OCI-LY1 (cell line): Measurements from ENCODE around the gene COL6A2.

Experiments used
- H2AFZ ChIP-seq: fragments of 200-600 bp; sonication (generic), shearing (Covaris generic); 2 replicates; pipeline ENCODE4 v1.6.0; 2014; ENCODE audit warnings: antibody characterized with exemption, mild to moderate bottlenecking, low read length
- H3F3A ChIP-seq: fragments of 200-600 bp; sonication (generic), shearing (Covaris generic); 2 replicates; pipeline ENCODE4 v1.6.0; 2014; ENCODE audit warnings: mild to moderate bottlenecking, antibody characterized with exemption, low read length, moderate library complexity; ENCODE audit not compliant: insufficient read depth
- H3K27ac ChIP-seq: fragments of 200-600 bp; sonication (generic); 2 replicates; pipeline ENCODE4 v1.5.1; 2014; ENCODE audit warnings: low read length, mixed run types, mild to moderate bottlenecking, low read depth; ENCODE audit not compliant: poor library complexity, severe bottlenecking
- H3K27me3 ChIP-seq: fragments of 200-600 bp; sonication (generic); 2 replicates; pipeline ENCODE4 v1.6.0; 2014; ENCODE audit warnings: antibody characterized with exemption, mild to moderate bottlenecking, low read length, moderate library complexity; ENCODE audit not compliant: insufficient read depth
- H3K36me3 ChIP-seq: fragments of 200-600 bp; sonication (generic); 2 replicates; pipeline ENCODE4 v1.6.1; 2014; ENCODE audit warnings: mild to moderate bottlenecking, antibody characterized with exemption, low read length, moderate library complexity, mixed read lengths; ENCODE audit not compliant: insufficient read depth
- H3K4me1 ChIP-seq: fragments of 200-600 bp; sonication (generic); 2 replicates; pipeline ENCODE4 v1.5.1; 2014; ENCODE audit warnings: mild to moderate bottlenecking, low read length, moderate library complexity; ENCODE audit not compliant: insufficient read depth, severe bottlenecking
- H3K4me2 ChIP-seq: fragments of 200-600 bp; sonication (generic), shearing (Covaris generic); 2 replicates; pipeline ENCODE4 v1.6.1; 2014; ENCODE audit warnings: low read length
- H3K4me3 ChIP-seq: fragments of 200-600 bp; sonication (generic); 2 replicates; pipeline ENCODE4 v1.5.1; 2014; ENCODE audit warnings: low read length, low read depth, mild to moderate bottlenecking, mixed read lengths; ENCODE audit not compliant: poor library complexity, severe bottlenecking
- H3K79me2 ChIP-seq: fragments of 200-600 bp; shearing (Covaris generic); 2 replicates; pipeline ENCODE4 v1.6.1; 2016; ENCODE audit warnings: mixed run types, low read length, mixed read lengths; ENCODE audit not compliant: insufficient read depth
- H3K9ac ChIP-seq: fragments of 200-600 bp; sonication (generic), shearing (Covaris generic); 2 replicates; pipeline ENCODE4 v1.6.1; 2014; ENCODE audit warnings: mild to moderate bottlenecking, low read length, mixed read lengths
- H3K9me2 ChIP-seq: fragments of 200-600 bp; sonication (generic), shearing (Covaris generic); 2 replicates; pipeline ENCODE4 v1.6.1; 2014; ENCODE audit warnings: low read depth, mild to moderate bottlenecking, low read length, mixed read lengths
- H3K9me3 ChIP-seq: fragments of 200-600 bp; shearing (Covaris generic); 2 replicates; pipeline ENCODE4 v1.6.1; 2014; ENCODE audit warnings: low read length, mixed read lengths
- H4K20me1 ChIP-seq: fragments of 200-600 bp; sonication (generic), shearing (Covaris generic); 2 replicates; pipeline ENCODE4 v1.6.0; 2016; ENCODE audit warnings: mild to moderate bottlenecking, low read length; ENCODE audit not compliant: insufficient read depth
- CTCF ChIP-seq: fragments of 200-600 bp; sonication (generic), shearing (Covaris generic); IDR thresholded peaks from 2 replicates; pipeline ENCODE4 v1.5.1; 2017; ENCODE audit warnings: mild to moderate bottlenecking, antibody characterized with exemption, low read length, moderate library complexity, mixed read lengths
- EZH2 ChIP-seq: fragments of 200-600 bp; sonication (generic), shearing (Covaris generic); IDR thresholded peaks from 2 replicates; pipeline ENCODE4 v1.8.0; 2017; ENCODE audit warnings: borderline replicate concordance, mixed run types, mild to moderate bottlenecking, antibody characterized with exemption, low read length, moderate library complexity, mixed read lengths

The COL6A2 gene

GRCh38 chr21:46087641-46088040 lies 10.3 kb upstream of the COL6A2 start:
- Histone ChIP-seq H3K9me3 (no peaks in the 10 kb centered on the region), H3F3A (no peaks in the 10 kb centered on the region), H2AFZ (no peak overlapping the region), H3K4me1 (no peaks in the 10 kb centered on the region), H3K27ac (no peak overlapping the region), H3K79me2 (no peaks in the 10 kb centered on the region), H3K4me3 (no peak overlapping the region), H3K36me3 (no peaks in the 10 kb centered on the region), H3K9ac (no peak overlapping the region), H4K20me1 (no peaks in the 10 kb centered on the region), H3K4me2 (no peak overlapping the region), H3K9me2 (no peaks in the 10 kb centered on the region), H3K27me3 (no peaks in the 10 kb centered on the region)
- TF ChIP-seq CTCF (no peak), EZH2 (no peak)

GRCh38 chr21:46088189-46088588 lies 9.7 kb upstream of the COL6A2 start:
- TF ChIP-seq CTCF, result no peak
- no peak for TF ChIP-seq EZH2
- H3K36me3 ChIP-seq, result no peaks in the 10 kb centered on the region
- no peaks in the 10 kb centered on the region for H3K79me2 ChIP-seq
- no peak overlapping the region for H3K4me3 ChIP-seq
- H3K9me3 ChIP-seq, result no peaks in the 10 kb centered on the region
- H2AFZ ChIP-seq, result no peak overlapping the region
- H4K20me1 ChIP-seq, result no peaks in the 10 kb centered on the region
- H3K27ac ChIP-seq, result no peak overlapping the region
- no peak overlapping the region for H3K9ac ChIP-seq
- H3K9me2 ChIP-seq, result no peaks in the 10 kb centered on the region
- no peaks in the 10 kb centered on the region for H3K4me1 ChIP-seq
- H3K4me2 ChIP-seq, result no peak overlapping the region
- no peaks in the 10 kb centered on the region for H3K27me3 ChIP-seq
- H3F3A ChIP-seq, result no peaks in the 10 kb centered on the region

- H3K9me3 ChIP-seq, result no peaks in the 10 kb centered on the region
- H3K27ac ChIP-seq, result no peak overlapping the region
- 0 out of 2 replicates have a peak, but pooled peaks cover 3% of the 10 kb centered on the region for H3K27me3 ChIP-seq
- H3K4me1 ChIP-seq, result no peaks in the 10 kb centered on the region
- H3F3A ChIP-seq, result no peaks in the 10 kb centered on the region
- no peak for TF ChIP-seq EZH2
- TF ChIP-seq CTCF, result no peak
- no peaks in the 10 kb centered on the region for H3K9me2 ChIP-seq
- no peaks in the 10 kb centered on the region for H3K79me2 ChIP-seq
- H2AFZ ChIP-seq, result no peak overlapping the region
- H3K4me3 ChIP-seq, result no peak overlapping the region
- H3K4me2 ChIP-seq, result no peak overlapping the region
- H4K20me1 ChIP-seq, result no peaks in the 10 kb centered on the region
- H3K36me3 ChIP-seq, result no peaks in the 10 kb centered on the region
- H3K9ac ChIP-seq, result no peak overlapping the region
Observed at GRCh38 chr21:46089285-46089684, 8.6 kb upstream of the COL6A2 start.
